ENCODE data around the gene TGFB1.
"Not testable (repeated sequence)": the region's sequence is repeated elsewhere in the genome, so short reads cannot be mapped to it uniquely, and the experiment has no call there.

Gene TGFB1

DNA sequence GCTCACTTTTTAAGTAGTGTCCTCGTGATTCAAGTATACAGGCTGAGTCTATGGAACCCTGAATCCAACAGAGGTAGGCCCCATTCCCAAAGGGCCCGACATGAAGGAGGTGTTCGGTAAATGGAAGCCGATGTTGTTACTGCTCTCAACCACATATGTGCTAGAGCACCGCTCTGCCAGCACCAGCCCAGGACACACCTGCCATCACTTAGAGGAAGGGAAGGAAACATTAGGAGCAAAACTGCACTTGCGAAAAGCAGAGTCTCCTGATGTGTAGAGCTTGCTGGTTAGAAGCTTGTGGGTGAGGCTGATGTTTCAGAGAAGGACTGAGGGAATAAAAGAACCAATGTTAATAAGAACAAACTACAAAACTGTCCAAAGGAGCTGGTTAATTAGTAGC lies 53.2 kb downstream of the TGFB1 start:
- DNase-seq (ENCODE audit: low spot score), result no peak

DNA sequence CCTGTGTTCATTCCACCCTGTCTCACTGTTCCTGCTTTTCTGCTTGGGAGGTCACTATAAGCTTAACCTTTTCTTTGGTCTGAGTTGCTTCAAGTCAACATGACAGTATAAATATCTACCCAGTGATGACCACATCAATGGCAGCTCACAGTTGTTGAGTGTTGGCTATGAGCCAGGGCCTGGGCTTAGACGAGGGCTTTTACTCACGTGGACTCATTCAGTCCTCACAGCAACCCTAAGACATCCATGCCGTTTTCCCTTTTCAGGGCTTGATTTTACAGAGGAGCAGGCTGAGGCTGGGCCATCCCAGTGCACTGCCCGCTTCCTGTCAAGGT lies 54.0 kb downstream of the TGFB1 start:
- DNase-seq (ENCODE audit: low spot score), result no peak

DNA sequence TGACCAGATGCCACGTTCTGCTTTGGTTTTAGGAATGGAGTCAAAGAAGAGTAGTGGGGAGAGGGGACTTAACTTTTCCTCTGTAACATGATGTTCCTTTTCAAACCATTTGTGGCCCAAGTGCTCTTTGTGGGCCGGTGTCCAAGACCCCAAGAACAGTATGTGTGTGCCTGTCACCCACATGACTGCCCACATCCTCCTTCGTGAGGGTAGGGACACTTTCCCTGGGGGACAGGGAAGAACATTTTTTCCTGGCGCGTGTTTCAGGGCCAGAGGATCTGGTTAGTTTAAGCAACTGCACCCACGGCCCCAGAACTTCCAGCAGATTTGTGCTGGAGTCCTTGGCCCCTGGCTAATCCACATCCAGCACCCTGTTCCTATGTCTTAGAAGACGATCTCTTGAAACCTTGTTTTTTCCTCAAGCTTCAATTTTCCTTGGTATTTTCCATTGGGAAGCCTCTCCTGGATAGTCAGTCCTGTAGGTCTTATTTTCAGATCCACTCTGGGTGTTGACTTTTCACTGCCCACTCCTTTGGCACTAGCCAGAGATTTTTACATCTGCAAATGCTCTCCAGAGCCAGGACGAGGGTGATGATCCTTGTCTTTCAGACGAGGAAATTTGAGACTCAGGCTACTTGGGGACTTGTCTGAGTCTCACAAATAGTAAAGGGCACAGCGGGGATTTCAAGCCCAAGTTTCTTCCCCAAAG lies 54.5 kb downstream of the TGFB1 start:
- no peak for DNase-seq (ENCODE audit: low spot score)

DNA sequence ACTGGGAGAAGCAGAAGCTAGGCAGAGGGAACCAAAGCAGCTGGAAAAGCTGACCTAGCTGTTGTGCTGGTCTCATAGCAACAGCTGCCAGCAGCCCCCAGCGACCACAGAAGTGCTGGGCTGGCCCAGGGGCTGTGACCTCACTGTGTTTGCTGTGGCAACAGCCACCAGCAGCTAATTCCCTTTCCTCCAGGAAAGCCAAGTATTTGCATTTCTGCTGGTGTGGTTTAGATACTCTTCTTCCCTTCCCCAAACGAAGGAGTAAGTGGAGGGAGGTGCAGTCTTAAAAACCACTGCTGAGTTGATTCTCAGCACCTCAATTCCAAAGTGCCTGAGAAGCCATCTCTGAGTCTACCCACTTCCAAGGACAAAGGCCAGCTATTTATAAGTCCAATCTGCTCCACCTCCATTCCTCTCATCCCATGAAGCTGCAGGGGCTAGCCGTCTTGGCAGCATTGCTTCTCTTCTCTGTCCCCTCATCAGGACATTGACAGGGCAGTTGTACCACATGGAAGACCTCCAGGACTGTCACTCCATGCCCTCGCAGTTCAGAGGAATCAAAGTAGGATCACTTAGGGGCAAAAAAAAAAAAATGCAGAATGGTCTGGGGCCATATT lies 55.3 kb downstream of the TGFB1 start:
- DNase-seq (ENCODE audit: low spot score), result no peak

DNA sequence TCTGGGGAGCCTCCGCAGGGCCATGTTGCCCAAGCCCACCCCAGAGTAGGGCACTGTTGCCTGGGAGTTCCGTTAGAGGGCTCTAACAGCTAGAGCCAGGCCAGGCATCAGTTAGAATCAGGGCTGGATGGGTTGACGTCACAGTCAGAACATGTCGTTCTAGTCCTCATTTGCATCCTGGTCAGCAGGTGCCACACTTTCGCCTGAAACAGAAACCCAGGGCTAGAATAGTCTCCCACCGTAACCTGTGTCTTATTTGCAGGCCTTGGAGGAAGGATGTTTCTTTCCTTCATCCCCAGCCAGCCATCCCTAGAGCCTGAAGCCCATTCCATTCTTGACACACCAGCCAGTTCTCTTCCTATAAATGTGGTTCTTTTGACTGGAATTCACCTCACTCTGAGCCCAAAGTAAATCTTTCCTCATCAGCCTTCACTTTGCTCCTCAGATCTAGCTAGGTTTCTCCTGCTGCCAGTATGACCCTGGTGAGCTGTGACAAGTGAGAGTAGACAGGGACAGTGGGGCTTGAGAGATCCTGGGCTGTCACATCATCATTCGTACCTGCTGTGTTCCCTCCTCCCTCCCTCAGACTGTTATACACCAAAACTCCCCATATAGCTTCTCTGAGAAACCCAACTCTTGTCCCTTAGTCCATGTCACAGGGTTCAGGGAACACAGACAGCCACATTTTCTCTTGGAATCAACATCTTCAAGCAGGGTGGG lies 55.9 kb downstream of the TGFB1 start:
- no peak for DNase-seq (ENCODE audit: low spot score)

DNA sequence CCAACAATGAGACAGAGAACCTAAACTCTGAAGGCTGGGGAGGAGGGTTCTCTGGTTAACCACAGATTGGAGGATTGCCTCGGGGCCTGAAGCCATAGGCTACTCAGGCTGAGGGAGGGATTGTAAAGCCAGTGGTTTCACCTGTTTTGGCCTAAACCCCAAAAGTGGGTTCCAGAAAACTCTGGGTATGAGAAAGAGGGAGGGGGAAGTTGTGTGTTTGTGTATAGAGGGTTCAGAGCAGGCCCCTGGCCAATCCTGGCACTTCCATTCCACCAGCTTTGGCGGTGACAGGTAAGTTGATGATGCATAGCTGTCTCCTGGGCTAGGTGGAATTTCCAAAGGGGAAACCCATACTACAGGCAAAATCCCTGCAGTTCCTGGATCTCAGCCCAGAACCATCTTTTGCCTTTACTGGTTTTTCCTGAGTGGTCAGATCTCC lies 57.3 kb downstream of the TGFB1 start:
- no peak for DNase-seq (ENCODE audit: low spot score)

DNA sequence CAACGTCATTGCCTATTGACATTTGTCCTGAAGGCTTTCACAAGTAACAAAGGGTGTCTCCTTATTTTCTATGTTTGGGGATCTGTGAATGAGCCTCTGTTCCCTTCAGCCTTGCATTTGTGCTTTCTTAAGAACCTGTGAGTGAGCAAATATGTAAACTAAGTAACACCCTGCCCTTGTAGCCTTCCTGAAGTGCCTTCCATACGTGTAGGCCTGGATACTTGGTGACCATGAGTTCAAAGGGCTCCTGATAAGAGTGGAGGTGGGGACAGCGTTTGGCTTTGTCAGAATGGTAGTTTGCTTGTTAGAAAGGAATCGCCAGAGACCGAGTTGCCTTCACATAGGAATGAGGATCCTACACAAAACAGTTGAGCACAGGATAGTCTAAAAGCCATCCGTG lies 58.2 kb downstream of the TGFB1 start:
- no peak for DNase-seq (ENCODE audit: low spot score)

DNA sequence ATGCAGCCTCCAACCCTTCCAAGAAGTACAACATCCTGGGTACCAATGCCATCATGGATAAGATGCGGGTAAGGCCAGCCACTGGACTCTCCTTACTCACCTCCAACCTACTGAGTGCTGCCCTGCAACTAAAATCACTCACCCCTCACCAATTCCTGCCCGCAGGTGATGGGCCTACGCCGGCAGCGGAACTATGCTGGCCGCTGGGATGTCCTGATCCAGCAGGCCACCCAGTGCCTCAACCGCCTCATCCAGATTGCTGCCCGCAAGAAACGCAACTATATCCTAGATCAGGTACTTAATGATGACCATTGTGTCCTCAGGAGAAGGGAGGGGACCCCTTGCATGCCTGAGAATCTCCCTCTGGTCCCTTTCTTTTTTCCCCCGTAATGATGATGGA lies 59.3 kb downstream of the TGFB1 start:
- no peak for DNase-seq (ENCODE audit: low spot score)

DNA sequence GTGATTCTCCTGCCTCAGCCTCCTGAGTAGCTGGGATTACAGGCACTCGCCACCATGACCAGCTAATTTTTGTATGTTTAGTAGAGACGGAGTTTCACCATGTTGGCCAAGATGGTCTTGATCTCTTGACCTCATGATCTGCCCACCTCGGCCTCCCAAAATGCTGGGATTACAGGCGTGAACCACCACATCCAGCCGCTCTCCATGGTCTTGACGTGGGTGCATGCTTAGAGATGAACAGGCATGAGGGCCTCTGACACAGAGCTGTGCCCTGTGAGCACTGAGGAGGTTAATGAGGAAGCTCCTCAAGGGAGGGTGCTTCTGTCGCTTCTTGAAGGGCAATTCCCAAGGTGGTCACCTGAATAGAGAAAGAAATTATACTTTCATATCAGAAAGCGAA lies 63.9 kb downstream of the TGFB1 start:
- not testable (repeated sequence) for DNase-seq (ENCODE audit: low spot score)

DNA sequence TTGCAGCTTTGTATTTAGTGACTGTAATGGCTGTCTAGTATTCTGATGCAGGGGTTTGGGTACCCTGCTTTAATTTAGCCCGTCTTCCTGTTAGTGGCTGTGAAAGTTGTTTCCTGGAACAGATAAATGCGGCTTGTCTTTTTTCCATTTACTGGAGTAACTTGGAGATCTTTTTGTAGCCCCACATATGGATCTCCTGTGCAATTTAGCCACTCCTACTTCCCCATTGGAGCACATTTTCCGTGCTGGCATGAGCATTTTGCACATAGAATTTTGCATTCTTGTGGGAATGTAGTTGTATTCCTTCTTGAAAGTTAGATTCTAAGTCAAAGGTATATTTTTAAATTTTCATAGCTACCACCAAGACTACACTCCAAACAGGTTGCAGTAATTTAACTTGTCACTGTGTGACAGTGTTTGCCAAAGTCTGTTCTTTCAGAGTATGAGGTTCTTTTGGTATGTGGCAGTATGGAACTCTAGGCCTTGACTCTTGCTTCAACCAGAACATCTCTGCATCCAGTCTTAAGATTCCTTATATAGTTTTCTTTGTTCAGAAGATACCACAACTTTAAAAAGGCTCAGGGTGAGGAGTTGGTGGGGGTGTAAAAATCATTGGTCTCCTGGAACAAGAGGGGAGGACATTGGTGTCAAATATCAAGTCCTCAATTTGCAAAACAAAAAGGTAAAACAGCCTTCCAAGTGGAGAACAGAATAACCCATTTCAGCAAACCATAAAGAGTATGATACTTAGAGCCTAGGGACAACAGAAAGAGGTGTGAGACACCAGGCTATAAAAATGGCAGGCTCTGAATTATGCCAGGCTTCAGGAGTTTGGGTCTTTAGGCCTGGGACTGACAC lies 64.8 kb downstream of the TGFB1 start:
- DNase-seq (ENCODE audit: low spot score), result no peak
